ENCODE measurements around the gene F5. TPM values are rescaled to one million over a fixed set of nuclear protein-coding genes. Genes with fewer than 3 reads are reported as not detected.
"Not testable (repeated sequence)": the region's sequence is repeated elsewhere in the genome, so short reads cannot be mapped to it uniquely, and the experiment has no call there.

The F5 gene
- total RNA-seq, 3 donors from 2014 or later = 69.1 to 151 (median 149) TPM

GRCh38 chr1:169545472-169545871, 40.8 kb downstream of the F5 start:
- no peak for DNase-seq
- H3K4me1 Mint-ChIP-seq (ENCODE audit: low read depth) = peaks cover 6% of the 10 kb centered on the region
- H3K36me3 Mint-ChIP-seq (ENCODE audit: insufficient read depth) = peaks cover 50% of the 10 kb centered on the region
- no peaks in the 10 kb centered on the region for H3K9me3 Mint-ChIP-seq
- no peaks in the 10 kb centered on the region for H3K27me3 Mint-ChIP-seq (ENCODE audit: low read depth)
- no peak for ATAC-seq
- no peak overlapping the region for H3K4me3 Mint-ChIP-seq

GRCh38 chr1:169538998-169539871, 47.0 kb downstream of the F5 start:
- H3K27me3 Mint-ChIP-seq (ENCODE audit: low read depth) = no peaks in the 10 kb centered on the region
- no peak overlapping the region for H3K4me3 Mint-ChIP-seq
- no peaks in the 10 kb centered on the region for H3K9me3 Mint-ChIP-seq
- no peaks in the 10 kb centered on the region for H3K4me1 Mint-ChIP-seq (ENCODE audit: low read depth)
- no peak for DNase-seq
- ATAC-seq = no peak
- H3K36me3 Mint-ChIP-seq (ENCODE audit: insufficient read depth) = peaks cover 53% of the 10 kb centered on the region

- Mint-ChIP-seq H3K9me3 (no peaks in the 10 kb centered on the region), H3K27me3 (ENCODE audit: low read depth) (no peaks in the 10 kb centered on the region), H3K4me3 (no peak overlapping the region), H3K36me3 (ENCODE audit: insufficient read depth) (peaks cover 69% of the 10 kb centered on the region), H3K4me1 (ENCODE audit: low read depth) (no peaks in the 10 kb centered on the region)
- no peak for DNase-seq
- ATAC-seq = no peak
These were observed 51.6 kb downstream of the F5 start for GRCh38 chr1:169534653-169535052.

GRCh38 chr1:169533528-169534190, 52.6 kb downstream of the F5 start:
- H3K4me1 Mint-ChIP-seq (ENCODE audit: low read depth); H3K9me3 Mint-ChIP-seq; H3K27me3 Mint-ChIP-seq (ENCODE audit: low read depth); DNase-seq; ATAC-seq; H3K4me3 Mint-ChIP-seq: not testable (repeated sequence)
- H3K36me3 Mint-ChIP-seq (ENCODE audit: insufficient read depth) = peaks cover 73% of the 10 kb centered on the region

- H3K9me3 Mint-ChIP-seq = no peaks in the 10 kb centered on the region
- H3K36me3 Mint-ChIP-seq (ENCODE audit: insufficient read depth) = peaks cover 77% of the 10 kb centered on the region
- ATAC-seq (no peak), DNase-seq (no peak)
- no peaks in the 10 kb centered on the region for H3K27me3 Mint-ChIP-seq (ENCODE audit: low read depth)
- peaks cover 5% of the 10 kb centered on the region for H3K4me1 Mint-ChIP-seq (ENCODE audit: low read depth)
- no peak overlapping the region for H3K4me3 Mint-ChIP-seq
These were observed 55.8 kb downstream of the F5 start for GRCh38 chr1:169530448-169530847.

- H3K4me3 Mint-ChIP-seq = no peak overlapping the region
- no peaks in the 10 kb centered on the region for H3K9me3 Mint-ChIP-seq
- H3K4me1 Mint-ChIP-seq (ENCODE audit: low read depth) = peaks cover 5% of the 10 kb centered on the region
- peaks cover 77% of the 10 kb centered on the region for H3K36me3 Mint-ChIP-seq (ENCODE audit: insufficient read depth)
- ATAC-seq (no peak), DNase-seq (no peak)
- H3K27me3 Mint-ChIP-seq (ENCODE audit: low read depth) = no peaks in the 10 kb centered on the region
These were observed 57.1 kb downstream of the F5 start for GRCh38 chr1:169529068-169529642.

GRCh38 chr1:169528215-169529067, 57.8 kb downstream of the F5 start:
- Mint-ChIP-seq H3K4me3 (no peak overlapping the region), H3K4me1 (ENCODE audit: low read depth) (peaks cover 5% of the 10 kb centered on the region), H3K9me3 (no peaks in the 10 kb centered on the region), H3K27me3 (ENCODE audit: low read depth) (no peaks in the 10 kb centered on the region), H3K36me3 (ENCODE audit: insufficient read depth) (peaks cover 77% of the 10 kb centered on the region)
- DNase-seq (no peak), ATAC-seq (no peak)

- no peak for ATAC-seq
- Mint-ChIP-seq H3K4me1 (ENCODE audit: low read depth) (peaks cover 5% of the 10 kb centered on the region), H3K4me3 (no peak overlapping the region), H3K9me3 (no peaks in the 10 kb centered on the region), H3K36me3 (ENCODE audit: insufficient read depth) (peaks cover 74% of the 10 kb centered on the region), H3K27me3 (ENCODE audit: low read depth) (no peaks in the 10 kb centered on the region)
- no peak for DNase-seq
These were observed 58.6 kb downstream of the F5 start for GRCh38 chr1:169527451-169528214.

GRCh38 chr1:169527001-169527400, 59.3 kb downstream of the F5 start:
- no peaks in the 10 kb centered on the region for H3K9me3 Mint-ChIP-seq
- DNase-seq (no peak), ATAC-seq (no peak)
- H3K27me3 Mint-ChIP-seq (ENCODE audit: low read depth) = no peaks in the 10 kb centered on the region
- H3K4me3 Mint-ChIP-seq = no peak overlapping the region
- peaks cover 5% of the 10 kb centered on the region for H3K4me1 Mint-ChIP-seq (ENCODE audit: low read depth)
- H3K36me3 Mint-ChIP-seq (ENCODE audit: insufficient read depth) = peaks cover 71% of the 10 kb centered on the region

- Mint-ChIP-seq H3K9me3 (no peaks in the 10 kb centered on the region), H3K4me1 (ENCODE audit: low read depth) (peaks cover 5% of the 10 kb centered on the region), H3K36me3 (ENCODE audit: insufficient read depth) (peaks cover 68% of the 10 kb centered on the region), H3K27me3 (ENCODE audit: low read depth) (no peaks in the 10 kb centered on the region), H3K4me3 (no peak overlapping the region)
- ATAC-seq (no peak), DNase-seq (no peak)
These were observed 60.0 kb downstream of the F5 start for GRCh38 chr1:169526120-169526832.

- DNase-seq (no peak), ATAC-seq (no peak)
- Mint-ChIP-seq H3K27me3 (ENCODE audit: low read depth) (no peaks in the 10 kb centered on the region), H3K4me1 (ENCODE audit: low read depth) (peaks cover 5% of the 10 kb centered on the region), H3K9me3 (no peaks in the 10 kb centered on the region), H3K4me3 (no peak overlapping the region), H3K36me3 (ENCODE audit: insufficient read depth) (peaks cover 66% of the 10 kb centered on the region)
These were observed 60.9 kb downstream of the F5 start for GRCh38 chr1:169525391-169525790.

GRCh38 chr1:169523904-169524303, 62.4 kb downstream of the F5 start:
- Mint-ChIP-seq H3K27me3 (ENCODE audit: low read depth) (no peaks in the 10 kb centered on the region), H3K9me3 (no peaks in the 10 kb centered on the region), H3K4me3 (no peak overlapping the region), H3K36me3 (ENCODE audit: insufficient read depth) (peaks cover 66% of the 10 kb centered on the region), H3K4me1 (ENCODE audit: low read depth) (peaks cover 4% of the 10 kb centered on the region)
- ATAC-seq = no peak
- no peak for DNase-seq

- peaks cover 63% of the 10 kb centered on the region for H3K36me3 Mint-ChIP-seq (ENCODE audit: insufficient read depth)
- no peaks in the 10 kb centered on the region for H3K9me3 Mint-ChIP-seq
- no peaks in the 10 kb centered on the region for H3K4me1 Mint-ChIP-seq (ENCODE audit: low read depth)
- DNase-seq (no peak), ATAC-seq (no peak)
- H3K27me3 Mint-ChIP-seq (ENCODE audit: low read depth) = no peaks in the 10 kb centered on the region
- no peak overlapping the region for H3K4me3 Mint-ChIP-seq
These were observed 65.1 kb downstream of the F5 start for GRCh38 chr1:169521226-169521625.

Data from activated T-cell treated with anti-CD3 and anti-CD28 coated beads, Interleukin-2, amount 50 U/mL, for 4 hours (primary cell).